Loucy (cell line): ENCODE data around the gene CAMK2D.

Experiments used
- H2AFZ ChIP-seq: fragments of 200-600 bp; sonication (generic); 2 replicates; pipeline ENCODE4 v1.6.0; 2016; ENCODE audit warnings: antibody characterized with exemption, mild to moderate bottlenecking, low read length, moderate library complexity
- H3F3A ChIP-seq: fragments of 200-600 bp; 2 replicates; pipeline ENCODE4 v1.6.0; 2016; ENCODE audit warnings: antibody characterized with exemption, low read depth, mild to moderate bottlenecking
- H3K27me3 ChIP-seq: fragments of 200-600 bp; sonication (generic); 2 replicates; pipeline ENCODE4 v1.6.1; 2014; ENCODE audit warnings: low read length, mild to moderate bottlenecking; ENCODE audit not compliant: insufficient read depth, poor library complexity, severe bottlenecking
- H3K36me3 ChIP-seq: fragments of 200-600 bp; sonication (generic); 2 replicates; pipeline ENCODE4 v1.6.1; 2016; ENCODE audit warnings: low read length; ENCODE audit not compliant: insufficient read depth
- H3K4me1 ChIP-seq: fragments of 200-600 bp; sonication (generic); 2 replicates; pipeline ENCODE4 v1.5.1; 2014; ENCODE audit warnings: low read length, mild to moderate bottlenecking; ENCODE audit not compliant: insufficient read depth, poor library complexity, severe bottlenecking
- H3K4me2 ChIP-seq: fragments of 200-600 bp; sonication (generic); 2 replicates; pipeline ENCODE4 v1.6.0; 2014; ENCODE audit warnings: antibody characterized with exemption, low read length, low read depth, mild to moderate bottlenecking; ENCODE audit not compliant: poor library complexity, severe bottlenecking
- H3K4me3 ChIP-seq: fragments of 200-600 bp; sonication (generic); 2 replicates; pipeline ENCODE4 v1.5.1; 2014; ENCODE audit warnings: low read length, mild to moderate bottlenecking, mixed read lengths; ENCODE audit not compliant: poor library complexity, severe bottlenecking
- H3K79me2 ChIP-seq: fragments of 200-600 bp; sonication (generic); 2 replicates; pipeline ENCODE4 v1.6.1; 2014; ENCODE audit warnings: low read length; ENCODE audit not compliant: insufficient read depth
- H3K9ac ChIP-seq: fragments of 200-600 bp; sonication (generic); 2 replicates; pipeline ENCODE4 v1.6.0; 2014; ENCODE audit warnings: mild to moderate bottlenecking, low read depth, low read length, moderate library complexity; ENCODE audit not compliant: poor library complexity, severe bottlenecking
- H3K9me2 ChIP-seq: fragments of 200-600 bp; sonication (generic); replicated peaks from 2 replicates; pipeline ENCODE4 v1.6.1; 2016; ENCODE audit warnings: low read depth, low read length, mixed read lengths
- H3K9me3 ChIP-seq: fragments of 200-600 bp; sonication (generic); 2 replicates; pipeline ENCODE4 v1.6.1; 2014; ENCODE audit warnings: mild to moderate bottlenecking, antibody characterized with exemption, low read length, low read depth; ENCODE audit not compliant: insufficient read depth
- H4K20me1 ChIP-seq: fragments of 200-600 bp; sonication (generic); 2 replicates; pipeline ENCODE4 v1.6.0; 2014; ENCODE audit warnings: antibody characterized with exemption, low read length, mild to moderate bottlenecking; ENCODE audit not compliant: insufficient read depth, poor library complexity, severe bottlenecking
- EZH2phosphoT487 ChIP-seq: fragments of 200-600 bp; IDR thresholded peaks from 2 replicates; pipeline ENCODE4 v1.6.1; 2018; ENCODE audit warnings: antibody characterized with exemption, mild to moderate bottlenecking, moderate library complexity, borderline replicate concordance
- TF ChIP-seq, protein P1 (sequence below): fragments of 200-600 bp; sonication (generic); conservative IDR thresholded peaks from 2 replicates; pipeline ENCODE4 v1.5.1; 2014; ENCODE audit warnings: mild to moderate bottlenecking, antibody characterized with exemption, low read length

The CAMK2D gene

DNA sequence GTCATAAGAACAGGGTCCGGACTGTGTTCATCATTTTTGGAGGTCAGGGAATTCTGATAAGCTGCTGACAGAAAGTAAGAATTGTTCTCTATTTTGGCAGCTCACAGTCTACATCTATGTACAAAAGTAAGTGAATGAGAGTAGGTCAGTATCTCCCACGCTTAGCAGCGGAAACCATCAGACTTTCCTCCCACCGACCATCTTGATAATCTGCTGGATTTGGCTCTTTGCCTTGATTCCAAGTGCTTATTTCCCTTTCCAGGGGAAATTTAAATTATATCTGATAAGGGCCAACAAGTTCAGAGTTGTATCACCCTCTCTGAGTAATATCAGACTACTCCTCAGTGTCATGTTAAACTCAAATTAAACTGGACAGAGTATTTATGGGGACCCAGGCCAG, 118.0 kb downstream of the CAMK2D start:
- 0 out of 2 replicates have a peak, but pooled peaks cover 6% of the 10 kb centered on the region for H3K79me2 ChIP-seq
- H3K9me2 ChIP-seq: no peaks in the 10 kb centered on the region
- peaks cover 44% of the 10 kb centered on the region for H3K4me1 ChIP-seq
- no peaks in the 10 kb centered on the region for H4K20me1 ChIP-seq
- H3K36me3 ChIP-seq: 0 out of 2 replicates have a peak, but pooled peaks cover 3% of the 10 kb centered on the region
- no peaks in the 10 kb centered on the region for H3K9me3 ChIP-seq
- H2AFZ ChIP-seq: no peak overlapping the region
- no peak overlapping the region for H3K4me3 ChIP-seq
- no peak overlapping the region for H3K9ac ChIP-seq
- no peaks in the 10 kb centered on the region for H3F3A ChIP-seq
- H3K4me2 ChIP-seq: no peak overlapping the region
- H3K27me3 ChIP-seq: no peaks in the 10 kb centered on the region
- TF ChIP-seq, protein P1, sequence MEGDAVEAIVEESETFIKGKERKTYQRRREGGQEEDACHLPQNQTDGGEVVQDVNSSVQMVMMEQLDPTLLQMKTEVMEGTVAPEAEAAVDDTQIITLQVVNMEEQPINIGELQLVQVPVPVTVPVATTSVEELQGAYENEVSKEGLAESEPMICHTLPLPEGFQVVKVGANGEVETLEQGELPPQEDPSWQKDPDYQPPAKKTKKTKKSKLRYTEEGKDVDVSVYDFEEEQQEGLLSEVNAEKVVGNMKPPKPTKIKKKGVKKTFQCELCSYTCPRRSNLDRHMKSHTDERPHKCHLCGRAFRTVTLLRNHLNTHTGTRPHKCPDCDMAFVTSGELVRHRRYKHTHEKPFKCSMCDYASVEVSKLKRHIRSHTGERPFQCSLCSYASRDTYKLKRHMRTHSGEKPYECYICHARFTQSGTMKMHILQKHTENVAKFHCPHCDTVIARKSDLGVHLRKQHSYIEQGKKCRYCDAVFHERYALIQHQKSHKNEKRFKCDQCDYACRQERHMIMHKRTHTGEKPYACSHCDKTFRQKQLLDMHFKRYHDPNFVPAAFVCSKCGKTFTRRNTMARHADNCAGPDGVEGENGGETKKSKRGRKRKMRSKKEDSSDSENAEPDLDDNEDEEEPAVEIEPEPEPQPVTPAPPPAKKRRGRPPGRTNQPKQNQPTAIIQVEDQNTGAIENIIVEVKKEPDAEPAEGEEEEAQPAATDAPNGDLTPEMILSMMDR: no peak
- TF ChIP-seq EZH2phosphoT487: no peak

DNA sequence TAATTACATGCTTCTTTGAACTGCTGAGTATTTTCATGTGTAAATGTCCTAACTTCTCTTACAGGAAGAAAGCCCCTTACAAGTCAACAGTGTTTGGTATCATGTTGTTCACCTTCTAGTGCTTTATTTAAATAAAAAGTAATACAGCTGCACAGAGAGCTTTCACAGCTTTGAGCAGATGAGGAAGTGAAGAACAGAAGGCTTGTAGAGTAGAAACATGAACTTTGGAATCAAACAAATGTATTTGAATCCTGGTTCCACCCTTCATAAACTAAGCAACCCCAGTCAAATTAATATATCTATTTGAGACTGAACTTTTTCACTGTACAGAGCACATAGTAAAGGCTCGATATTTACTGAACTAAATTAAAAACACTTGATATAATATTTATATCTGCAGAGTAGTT, 120.5 kb downstream of the CAMK2D start:
- Histone ChIP-seq H3K36me3 (no peaks in the 10 kb centered on the region), H3K27me3 (no peaks in the 10 kb centered on the region), H3K4me1 (peaks cover 62% of the 10 kb centered on the region), H4K20me1 (peaks cover 2% of the 10 kb centered on the region), H3K79me2 (0 out of 2 replicates have a peak, but pooled peaks cover 6% of the 10 kb centered on the region), H3F3A (peaks cover 2% of the 10 kb centered on the region; the same call in 1 of the 2 replicates), H3K9me2 (no peaks in the 10 kb centered on the region), H3K4me2 (no peak overlapping the region), H3K9me3 (no peaks in the 10 kb centered on the region), H3K4me3 (no peak overlapping the region), H2AFZ (no peak overlapping the region), H3K9ac (no peak overlapping the region)
- no peak for TF ChIP-seq EZH2phosphoT487
- TF ChIP-seq, protein P1: no peak

DNA sequence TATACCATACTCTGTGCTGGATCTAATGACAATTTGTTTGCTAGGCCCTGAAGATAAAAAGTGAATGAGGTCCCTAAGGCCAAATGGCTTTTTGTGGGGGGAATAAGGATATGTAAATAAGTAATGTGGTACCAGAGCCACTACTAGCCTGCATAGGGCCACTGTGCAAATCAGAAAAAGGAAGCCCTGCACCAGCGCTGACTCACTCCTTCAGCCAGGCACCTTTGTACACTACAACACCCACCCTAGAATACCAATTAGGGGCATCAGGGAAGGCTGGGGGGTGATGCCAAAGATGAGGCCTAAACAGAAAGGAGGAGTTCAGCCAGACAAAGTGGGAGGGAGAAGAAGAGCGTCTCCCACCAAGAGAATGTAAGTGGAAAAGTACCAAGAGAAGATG, 122.2 kb downstream of the CAMK2D start:
- Histone ChIP-seq H3F3A (peaks cover 2% of the 10 kb centered on the region; the same call in 1 of the 2 replicates), H3K9ac (no peak overlapping the region), H3K9me2 (no peaks in the 10 kb centered on the region), H3K79me2 (peaks cover 18% of the 10 kb centered on the region; the same call in 1 of the 2 replicates), H3K27me3 (no peaks in the 10 kb centered on the region), H3K4me3 (no peak overlapping the region), H3K4me1 (peaks cover 69% of the 10 kb centered on the region), H3K36me3 (no peaks in the 10 kb centered on the region), H3K4me2 (peak overlapping the region; percentile 34), H3K9me3 (no peaks in the 10 kb centered on the region), H4K20me1 (peaks cover 5% of the 10 kb centered on the region), H2AFZ (no peak overlapping the region)
- TF ChIP-seq, protein P1: no peak
- no peak for TF ChIP-seq EZH2phosphoT487
